Measurements from ENCODE around the gene CRIP2. TPM values are rescaled to one million over a fixed set of nuclear protein-coding genes. Genes with fewer than 3 reads are reported as not detected.

Gene CRIP2
- total and polyA plus RNA-seq, 2 of the 8 experiments (the other 6 are each of a cell fraction or from before 2014, with no cell fraction given), result 4.2 to 13.5 TPM

DNA sequence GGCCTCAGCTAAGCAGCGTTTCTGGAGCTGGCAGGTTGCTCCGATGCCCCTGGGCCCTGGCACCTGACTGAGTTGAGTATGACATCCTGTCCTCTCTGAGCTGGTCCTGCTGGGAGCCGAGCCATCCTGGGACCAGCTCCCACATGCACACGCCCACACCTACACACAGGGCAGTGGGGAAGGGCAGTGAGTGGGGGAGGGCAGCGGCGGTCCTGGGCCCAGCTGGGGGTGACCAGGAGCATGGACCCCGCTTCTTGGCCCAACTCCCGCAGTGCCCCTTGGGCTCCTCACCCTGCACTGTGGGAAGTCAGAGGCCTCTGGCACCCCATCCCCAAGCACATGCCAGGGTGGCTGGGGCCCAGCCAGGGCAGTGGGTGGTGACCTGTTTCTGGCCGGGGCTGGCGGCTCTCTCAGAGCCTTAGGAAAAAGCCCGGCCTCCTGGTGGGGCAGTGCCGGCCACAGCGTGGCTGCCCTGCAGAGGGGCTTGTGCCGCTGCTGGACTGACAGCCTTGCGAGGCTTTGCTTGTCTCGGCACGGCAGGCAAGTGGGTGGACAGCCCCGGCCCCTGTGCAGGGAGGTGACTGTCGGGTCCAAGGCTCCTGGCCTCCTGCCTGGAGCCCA is 5.9 kb upstream of the CRIP2 start:
- Histone ChIP-seq H4K20me1 (replicated peaks in 1 of 2; ENCODE audit: control insufficient read depth in 1 of 2, insufficient read depth in 2 of 2, low read length in 2 of 2) (peaks cover 11 to 42% of the 10 kb centered on the region in 2 experiments), H4K91ac (replicated peaks; ENCODE audit: insufficient read length, low read length) (no peak overlapping the region), H3K36me3 (ENCODE audit: control insufficient read depth in 2 of 4, insufficient read depth in 4 of 4, low read length in 3 of 4) (peaks cover 11 to 56% (median 23%) of the 10 kb centered on the region in 4 experiments; a peak in 7 of 8 replicates), H2AK5ac (ENCODE audit: low read depth, low read length) (no peak overlapping the region), H3K4ac (replicated peaks; ENCODE audit: insufficient read length, low read depth, low read length) (no peak overlapping the region), H3K23ac (ENCODE audit: insufficient read length) (no peak overlapping the region), H3K27me3 (replicated peaks in 1 of 4; ENCODE audit: control insufficient read depth in 3 of 4, extremely low read depth in 1 of 4, insufficient read depth in 3 of 4, low read length in 3 of 4) (peaks cover 0 to 6% (median 0%) of the 10 kb centered on the region in 4 experiments; a peak in 1 of 7 replicates), H2BK15ac (ENCODE audit: low read length) (no peak overlapping the region), H2BK5ac (ENCODE audit: low read depth, low read length) (no peak overlapping the region), H3K4me3 (ENCODE audit: extremely low read depth in 1 of 4, insufficient read depth in 2 of 4, low read depth in 3 of 4, low read length in 4 of 4) (no peak overlapping the region), H3K27ac (ENCODE audit: low read depth, low read length) (no peak overlapping the region), H3K4me2 (ENCODE audit: insufficient read depth in 1 of 2, low read depth in 2 of 2, low read length in 2 of 2) (no peak overlapping the region), H3K79me1 (ENCODE audit: low read depth, low read length) (no peaks in the 10 kb centered on the region), H3K23me2 (ENCODE audit: low read depth, low read length) (peaks cover 2% of the 10 kb centered on the region; the same call in 1 of the 2 replicates), H3K9me3 (ENCODE audit: insufficient read depth in 2 of 2, low read depth in 1 of 2, low read length in 1 of 2) (no peaks in the 10 kb centered on the region), H2BK12ac (ENCODE audit: low read depth, low read length) (no peak overlapping the region), H3K4me1 (replicated peaks in 1 of 4; ENCODE audit: control insufficient read depth in 3 of 4, insufficient read depth in 4 of 4, low read length in 3 of 4) (peaks cover 0 to 14% (median 5%) of the 10 kb centered on the region in 4 experiments; a peak in 3 of 7 replicates), H2BK20ac (ENCODE audit: low read length) (no peak overlapping the region), H3K9ac (replicated peaks in 1 of 4; ENCODE audit: extremely low read depth in 1 of 4, low read depth in 3 of 4, low read length in 3 of 4) (no peak overlapping the region), H3K18ac (ENCODE audit: extremely low read depth, low read length) (no peak overlapping the region), H4K5ac (ENCODE audit: insufficient read length, low read depth, low read length) (no peak overlapping the region), H2BK120ac (replicated peaks; ENCODE audit: low read depth, low read length) (no peak overlapping the region), H4K8ac (ENCODE audit: extremely low read depth, insufficient read depth, low read length) (no peak overlapping the region; the same call in 1 of the 2 replicates), H3K14ac (ENCODE audit: insufficient read length) (no peak overlapping the region), H2AFZ (ENCODE audit: low read length) (no peak overlapping the region), H3K79me2 (ENCODE audit: control insufficient read depth in 1 of 2, insufficient read depth in 2 of 2, low read length in 2 of 2) (no peaks in the 10 kb centered on the region; a peak in 1 of 4 replicates), H3K56ac (replicated peaks; ENCODE audit: insufficient read length, low read depth, low read length) (no peak overlapping the region)
- ChIA-PET POLR2A (ENCODE audit: partially characterized antibody) (interaction anchor here (1.0 to 4.2 kb wide), 4 partner anchors 11 to 36 kb away, joined by 3 to 21 read pairs (median 4); no protein-coding TSS in a partner anchor), CTCF (ENCODE audit: partially characterized antibody) (interaction anchor here (0.9 to 5.3 kb wide), 8 partner anchors 14 to 36 kb away, joined by 3 to 70 read pairs (median 9); no protein-coding TSS in a partner anchor)
- FAIRE-seq, result no peak
- no peak for DNase-seq (ENCODE audit: low read depth in 1 of 2, low spot score in 2 of 2)
- 97% methylated on average over 15 of the region's 19 CpGs; no CpG with 5 or more reads in 1 of the 2 experiments for WGBS, 2 experiments (ENCODE audit: extremely low coverage in 1 of 2, insufficient coverage in 1 of 2, insufficient read length in 1 of 2, insufficient replicate concordance in 2 of 2, low coverage in 1 of 2, low lambda C conversion rate in 2 of 2, missing lambda C conversion rate in 1 of 2)
- TF ChIP-seq KDM5A (IDR thresholded peaks at IDR 0.05; ENCODE audit: low read length), result no peak
- no peak for TF ChIP-seq CREB1 (IDR thresholded peaks at IDR 0.05)
- TF ChIP-seq, protein P1, sequence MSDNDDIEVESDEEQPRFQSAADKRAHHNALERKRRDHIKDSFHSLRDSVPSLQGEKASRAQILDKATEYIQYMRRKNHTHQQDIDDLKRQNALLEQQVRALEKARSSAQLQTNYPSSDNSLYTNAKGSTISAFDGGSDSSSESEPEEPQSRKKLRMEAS (IDR thresholded peaks at IDR 0.05), result no peak
- no peak for TF ChIP-seq PHF8 (conservative IDR thresholded peaks at IDR 0.05; ENCODE audit: low read depth, low read length)
- no peak for TF ChIP-seq EP300 (IDR thresholded peaks at IDR 0.05; ENCODE audit: borderline replicate concordance in 1 of 2, low read depth in 2 of 2, low read length in 2 of 2)
- TF ChIP-seq, protein P2, sequence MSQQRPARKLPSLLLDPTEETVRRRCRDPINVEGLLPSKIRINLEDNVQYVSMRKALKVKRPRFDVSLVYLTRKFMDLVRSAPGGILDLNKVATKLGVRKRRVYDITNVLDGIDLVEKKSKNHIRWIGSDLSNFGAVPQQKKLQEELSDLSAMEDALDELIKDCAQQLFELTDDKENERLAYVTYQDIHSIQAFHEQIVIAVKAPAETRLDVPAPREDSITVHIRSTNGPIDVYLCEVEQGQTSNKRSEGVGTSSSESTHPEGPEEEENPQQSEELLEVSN (IDR thresholded peaks at IDR 0.05), result no peak
- TF ChIP-seq KDM1A (IDR thresholded peaks at IDR 0.05; ENCODE audit: borderline replicate concordance, low read length), result no peak
- no peak for TF ChIP-seq TCF12 (IDR thresholded peaks at IDR 0.05; ENCODE audit: low read depth, low read length)
